SK-N-SH treated with all-trans-retinoic acid at 6 μM for 48 hours (cell line): Measurements from ENCODE around the gene OR6C6.

Experiments
- ARNTL ChIP-seq: fragments of 450-650 bp; formaldehyde crosslinking; IDR thresholded peaks from 2 replicates; pipeline ENCODE4 v1.5.0; 2020; ENCODE audit warnings: low read depth, mild to moderate bottlenecking, moderate library complexity, borderline replicate concordance
- CREB5 ChIP-seq: fragments of 250-450 bp; sonication (Bioruptor Pico); IDR thresholded peaks from 2 replicates; pipeline ENCODE4 v1.5.1; 2020; ENCODE audit warnings: low read depth, mild to moderate bottlenecking, moderate library complexity
- CSDC2 ChIP-seq: fragments of 250-450 bp; sonication (Bioruptor Pico); IDR thresholded peaks from 2 replicates; pipeline ENCODE4 v1.5.0; 2020; ENCODE audit warnings: mild to moderate bottlenecking, moderate library complexity
- PATZ1 ChIP-seq: fragments of 250-450 bp; sonication (Bioruptor Pico); IDR thresholded peaks from 2 replicates; pipeline ENCODE4 v1.8.0; 2020; ENCODE audit warnings: mild to moderate bottlenecking, moderate library complexity, borderline replicate concordance
- RARB ChIP-seq: fragments of 250-450 bp; sonication (Bioruptor Pico); IDR thresholded peaks from 2 replicates; pipeline ENCODE4 v1.8.0; 2021; ENCODE audit warnings: mild to moderate bottlenecking, moderate library complexity
- SNAI2 ChIP-seq: fragments of 250-450 bp; sonication (Bioruptor Pico); IDR thresholded peaks from 2 replicates; pipeline ENCODE4 v1.5.0; 2020; ENCODE audit warnings: mild to moderate bottlenecking, moderate library complexity
- TSHZ2 ChIP-seq: fragments of 250-450 bp; sonication (Bioruptor Pico); IDR thresholded peaks from 2 replicates; pipeline ENCODE4 v1.5.0; 2020; ENCODE audit warnings: mild to moderate bottlenecking, moderate library complexity
- ZC3H10 ChIP-seq: fragments of 250-450 bp; sonication (Bioruptor Pico); IDR thresholded peaks from 2 replicates; pipeline ENCODE4 v1.5.1; 2021; ENCODE audit warnings: mild to moderate bottlenecking, moderate library complexity
- ZFP30 ChIP-seq: fragments of 450-650 bp; formaldehyde crosslinking; IDR thresholded peaks from 2 replicates; pipeline ENCODE4 v1.5.0; 2022; ENCODE audit warnings: mild to moderate bottlenecking, moderate library complexity

- no peak for TF ChIP-seq ZC3H10 (CRISPR knock-in tag)
- no peak for TF ChIP-seq ARNTL (CRISPR knock-in tag)
- TF ChIP-seq TSHZ2 = no peak
- TF ChIP-seq RARB (CRISPR knock-in tag) = no peak
- TF ChIP-seq ZFP30 (CRISPR knock-in tag) = no peak
- no peak for TF ChIP-seq SNAI2 (CRISPR knock-in tag)
- TF ChIP-seq CREB5 (CRISPR knock-in tag) = no peak
- no peak for TF ChIP-seq CSDC2
- TF ChIP-seq PATZ1 (CRISPR knock-in tag) = no peak
Measured at GRCh38 chr12:55253281-55253680, 43.1 kb downstream of the OR6C6 start.
